CD4-positive, alpha-beta T cell treated with Interferon alpha-2 for 1 hour (primary cell): ENCODE data around the gene CXorf49.
"Not testable (repeated sequence)": the region's sequence is repeated elsewhere in the genome, so short reads cannot be mapped to it uniquely, and the experiment has no call there.

Experiments used
- DNase-seq, 2 donors: peaks; one replicate each; pipeline ENCODE4 v3.0.0-alpha.2; 2020 to 2022

CXorf49 gene

GRCh38 chrX:71718185-71718584 lies at the start of gene CXorf49:
Gene CXorf49, minus strand, starts transcription at chrX:71718285. Its CDS starts 134 bp downstream, at chrX:71718151.
- DNase-seq: not testable (repeated sequence)

GRCh38 chrX:71767134-71767533 lies 49.0 kb upstream of the CXorf49 start:
- DNase-seq: not testable (repeated sequence)

GRCh38 chrX:71765613-71766012 lies 47.5 kb upstream of the CXorf49 start:
- not testable (repeated sequence) for DNase-seq

- DNase-seq: not testable (repeated sequence)
Observed at GRCh38 chrX:71764832-71765231, 46.7 kb upstream of the CXorf49 start.

- not testable (repeated sequence) for DNase-seq
Observed at GRCh38 chrX:71763049-71763448, 45.0 kb upstream of the CXorf49 start, which contains the start of gene CXorf49B. Gene CXorf49B, plus strand, starts transcription at chrX:71763349. Its CDS starts 75 bp downstream, at chrX:71763424.

GRCh38 chrX:71760688-71761281 lies 42.7 kb upstream of the CXorf49 start:
- DNase-seq: not testable (repeated sequence)

GRCh38 chrX:71720289-71720886 lies 2.3 kb upstream of the CXorf49 start:
- DNase-seq: not testable (repeated sequence)

- DNase-seq: peak in 1 of 2 donors; percentile 0
Observed at GRCh38 chrX:71719195-71719594, 1.1 kb upstream of the CXorf49 start.

- not testable (repeated sequence) for DNase-seq
Observed at GRCh38 chrX:71716323-71716722, 1.8 kb downstream of the CXorf49 start.

GRCh38 chrX:71715551-71715950 lies 2.5 kb downstream of the CXorf49 start:
- not testable (repeated sequence) for DNase-seq

GRCh38 chrX:71714064-71714463 lies 4.0 kb downstream of the CXorf49 start:
- not testable (repeated sequence) for DNase-seq

- not testable (repeated sequence) for DNase-seq
Observed at GRCh38 chrX:71702853-71703252, 15.2 kb downstream of the CXorf49 start.

GRCh38 chrX:71699023-71699344 lies 19.1 kb downstream of the CXorf49 start:
- DNase-seq: not testable (repeated sequence)

- not testable (repeated sequence) for DNase-seq
Observed at GRCh38 chrX:71698299-71699022, 19.6 kb downstream of the CXorf49 start.

GRCh38 chrX:71697466-71698298 lies 20.4 kb downstream of the CXorf49 start:
- not testable (repeated sequence) for DNase-seq

- DNase-seq: not testable (repeated sequence)
Observed at GRCh38 chrX:71696641-71697465, 21.2 kb downstream of the CXorf49 start.

GRCh38 chrX:71679575-71680207 lies 38.4 kb downstream of the CXorf49 start:
- DNase-seq: no peak

- not testable (repeated sequence) for DNase-seq
Observed at GRCh38 chrX:71677195-71677594, 40.9 kb downstream of the CXorf49 start.

GRCh38 chrX:71676068-71676795 lies 41.9 kb downstream of the CXorf49 start:
- DNase-seq: not testable (repeated sequence)

GRCh38 chrX:71675636-71676035 lies 42.4 kb downstream of the CXorf49 start:
- DNase-seq: not testable (repeated sequence)

- DNase-seq: no peak
Observed at GRCh38 chrX:71671938-71672337, 46.1 kb downstream of the CXorf49 start.
